Measurements from ENCODE around the gene CMPK1.

CMPK1 gene

DNA sequence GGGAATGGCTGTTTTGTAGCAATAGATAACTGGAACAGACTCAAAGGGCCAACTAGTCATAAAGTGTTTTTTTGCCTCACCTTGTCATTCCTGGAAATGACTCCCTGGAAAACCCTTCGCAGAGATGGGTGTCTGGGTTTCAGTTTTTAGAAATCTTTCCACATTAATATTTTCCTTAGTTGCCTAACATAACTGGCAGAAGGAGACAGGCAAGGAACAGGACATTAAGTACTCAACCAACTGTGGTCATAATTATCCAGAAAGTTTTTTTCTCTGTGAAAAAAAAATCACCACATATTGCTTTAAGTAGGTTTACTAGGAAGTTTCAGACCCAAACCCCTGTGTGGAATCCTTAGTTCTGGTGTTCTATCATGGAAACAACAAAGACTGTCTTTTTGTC, 3.4 kb upstream of the CMPK1 start:
- Histone ChIP-seq H4K20me1 (ENCODE audit: insufficient read depth, low read length) (no peaks in the 10 kb centered on the region), H3K4me1 (ENCODE audit: low read length) (peaks cover 5% of the 10 kb centered on the region; the same call in 1 of the 2 replicates), H3K36me3 (replicated peaks; ENCODE audit: low read depth, low read length) (no peaks in the 10 kb centered on the region), H3K27ac (ENCODE audit: low read length) (no peak overlapping the region), H3K4me2 (ENCODE audit: low read length) (no peak overlapping the region), H3K9me3 (ENCODE audit: insufficient read depth, low read length) (no peaks in the 10 kb centered on the region), H3K79me2 (ENCODE audit: low read length) (peaks cover 10% of the 10 kb centered on the region), H3K27me3 (ENCODE audit: low read depth, low read length) (no peaks in the 10 kb centered on the region), H3K4me3 (ENCODE audit: low read length) (no peak overlapping the region), H2AFZ (ENCODE audit: low read depth, low read length) (no peak overlapping the region), H3K9ac (ENCODE audit: low read length) (no peak overlapping the region)
- TF ChIP-seq CTCF (IDR thresholded peaks at IDR 0.05; ENCODE audit: low read depth, low read length), result no peak
- TF ChIP-seq EZH2phosphoT487 (IDR thresholded peaks at IDR 0.05; ENCODE audit: low read depth), result no peak

GRCh38 chr1:47331875-47332274, 1.7 kb upstream of the CMPK1 start:
- H3K4me3 ChIP-seq (ENCODE audit: low read length), result no peak overlapping the region
- no peak overlapping the region for H2AFZ ChIP-seq (ENCODE audit: low read depth, low read length)
- H3K27ac ChIP-seq (ENCODE audit: low read length), result no peak overlapping the region
- no peak for TF ChIP-seq EZH2phosphoT487 (IDR thresholded peaks at IDR 0.05; ENCODE audit: low read depth)
- TF ChIP-seq CTCF (IDR thresholded peaks at IDR 0.05; ENCODE audit: low read depth, low read length), result no peak
- peaks cover 27% of the 10 kb centered on the region for H3K79me2 ChIP-seq (ENCODE audit: low read length)
- H3K9me3 ChIP-seq (ENCODE audit: insufficient read depth, low read length), result no peaks in the 10 kb centered on the region
- H3K36me3 ChIP-seq (replicated peaks; ENCODE audit: low read depth, low read length), result no peaks in the 10 kb centered on the region
- no peaks in the 10 kb centered on the region for H3K27me3 ChIP-seq (ENCODE audit: low read depth, low read length)
- H4K20me1 ChIP-seq (ENCODE audit: insufficient read depth, low read length), result no peaks in the 10 kb centered on the region
- H3K9ac ChIP-seq (ENCODE audit: low read length), result no peak overlapping the region
- no peak overlapping the region for H3K4me2 ChIP-seq (ENCODE audit: low read length)
- H3K4me1 ChIP-seq (ENCODE audit: low read length), result peaks cover 6% of the 10 kb centered on the region; the same call in 1 of the 2 replicates

- peak overlapping the region; percentile 72 for H2AFZ ChIP-seq (ENCODE audit: low read depth, low read length)
- H4K20me1 ChIP-seq (ENCODE audit: insufficient read depth, low read length), result no peaks in the 10 kb centered on the region
- H3K4me2 ChIP-seq (ENCODE audit: low read length), result peak overlapping the region; percentile 86
- H3K9ac ChIP-seq (ENCODE audit: low read length), result peak overlapping the region; percentile 93
- H3K27ac ChIP-seq (ENCODE audit: low read length), result peak overlapping the region; percentile 58
- H3K9me3 ChIP-seq (ENCODE audit: insufficient read depth, low read length), result no peaks in the 10 kb centered on the region
- H3K4me3 ChIP-seq (ENCODE audit: low read length), result peak overlapping the region; percentile 86
- no peaks in the 10 kb centered on the region for H3K27me3 ChIP-seq (ENCODE audit: low read depth, low read length)
- no peaks in the 10 kb centered on the region for H3K36me3 ChIP-seq (replicated peaks; ENCODE audit: low read depth, low read length)
- TF ChIP-seq EZH2phosphoT487 (IDR thresholded peaks at IDR 0.05; ENCODE audit: low read depth) (no peak), CTCF (IDR thresholded peaks at IDR 0.05; ENCODE audit: low read depth, low read length) (no peak)
- peaks cover 36% of the 10 kb centered on the region for H3K79me2 ChIP-seq (ENCODE audit: low read length)
- H3K4me1 ChIP-seq (ENCODE audit: low read length), result peaks cover 6% of the 10 kb centered on the region; the same call in 1 of the 2 replicates
Observed at GRCh38 chr1:47332779-47333577, 612 bp upstream of the CMPK1 start.

GRCh38 chr1:47333922-47334764, 553 bp downstream of the CMPK1 start:
- no peaks in the 10 kb centered on the region for H3K9me3 ChIP-seq (ENCODE audit: insufficient read depth, low read length)
- no peaks in the 10 kb centered on the region for H3K36me3 ChIP-seq (replicated peaks; ENCODE audit: low read depth, low read length)
- H3K4me1 ChIP-seq (ENCODE audit: low read length), result peaks cover 6% of the 10 kb centered on the region; the same call in 1 of the 2 replicates
- H3K27ac ChIP-seq (ENCODE audit: low read length), result peak overlapping the region; percentile 72
- peaks cover 46% of the 10 kb centered on the region for H3K79me2 ChIP-seq (ENCODE audit: low read length)
- H3K9ac ChIP-seq (ENCODE audit: low read length), result peak overlapping the region; percentile 93
- no peaks in the 10 kb centered on the region for H3K27me3 ChIP-seq (ENCODE audit: low read depth, low read length)
- H3K4me3 ChIP-seq (ENCODE audit: low read length), result peak overlapping the region; percentile 86
- H4K20me1 ChIP-seq (ENCODE audit: insufficient read depth, low read length), result no peaks in the 10 kb centered on the region
- peak overlapping the region; percentile 92 for H3K4me2 ChIP-seq (ENCODE audit: low read length)
- TF ChIP-seq EZH2phosphoT487 (IDR thresholded peaks at IDR 0.05; ENCODE audit: low read depth) (no peak), CTCF (IDR thresholded peaks at IDR 0.05; ENCODE audit: low read depth, low read length) (peak; percentile 45; the same call in 1 of the 2 replicates)
- H2AFZ ChIP-seq (ENCODE audit: low read depth, low read length), result peak overlapping the region; percentile 56; the same call in 1 of the 2 replicates

Measured in OCI-LY3 (cell line).